HFFc6 (cell line): ENCODE data around the gene TBX18. TPM values are rescaled to one million over a fixed set of nuclear protein-coding genes. Genes with fewer than 3 reads are reported as not detected.

Experiments used
- DNase-seq: peaks from one replicate; pipeline ENCODE4 v3.0.0-alpha.2; 2018
- H3K27ac Mint-ChIP-seq: 2 replicates; pipeline ENCODE4 v1.8.0; 2020; ENCODE audit warnings: mild to moderate bottlenecking, mixed read lengths
- H3K27me3 Mint-ChIP-seq: 2 replicates; pipeline ENCODE4 v1.8.0; 2021; ENCODE audit warnings: mild to moderate bottlenecking, moderate library complexity, mixed read lengths; ENCODE audit not compliant: insufficient read depth
- H3K36me3 Mint-ChIP-seq: 2 replicates; pipeline ENCODE4 v1.8.0; 2021; ENCODE audit warnings: low read depth, mixed read lengths
- H3K4me1 Mint-ChIP-seq: 2 replicates; pipeline ENCODE4 v1.8.0; 2020; ENCODE audit warnings: low read depth, mixed read lengths
- H3K4me3 Mint-ChIP-seq: 2 replicates; pipeline ENCODE4 v1.8.0; 2020; ENCODE audit warnings: mild to moderate bottlenecking, moderate library complexity, mixed read lengths
- H3K9me3 Mint-ChIP-seq: 2 replicates; pipeline ENCODE4 v1.8.0; 2020; ENCODE audit warnings: mild to moderate bottlenecking, mixed read lengths
- CTCF ChIP-seq: fragments of 200-600 bp; sonication (generic); IDR thresholded peaks from 2 replicates; pipeline ENCODE4 v1.5.0; 2021; ENCODE audit warnings: antibody characterized with exemption, mild to moderate bottlenecking
- total RNA-seq, 6 experiments: library from RNA; stranded (reverse); fragmentation: NEBNext Ultra II Directional; extraction: Animal tissue kit (Norgen Biotek cat#: 25700); gene quantifications; 2 replicates in 1 of 6; 3 replicates in 5 of 6; pipeline ENCODE4 v1.2.3, GENCODE V29; 2021

The TBX18 gene
- total RNA-seq, 6 experiments from 2014 or later, result 19.0 to 23.8 (median 20.3) TPM

- no peak overlapping the region for H3K27ac Mint-ChIP-seq
- H3K36me3 Mint-ChIP-seq, result no peaks in the 10 kb centered on the region
- TF ChIP-seq CTCF, result no peak
- no peaks in the 10 kb centered on the region for H3K9me3 Mint-ChIP-seq
- H3K4me3 Mint-ChIP-seq, result no peak overlapping the region
- H3K27me3 Mint-ChIP-seq, result no peaks in the 10 kb centered on the region
- no peak for DNase-seq
- no peaks in the 10 kb centered on the region for H3K4me1 Mint-ChIP-seq
Measured at GRCh38 chr6:84674395-84674794, 90.0 kb downstream of the TBX18 start.

GRCh38 chr6:84671183-84671582 is 93.2 kb downstream of the TBX18 start:
- TF ChIP-seq CTCF, result no peak
- no peak overlapping the region for H3K27ac Mint-ChIP-seq
- no peaks in the 10 kb centered on the region for H3K27me3 Mint-ChIP-seq
- DNase-seq, result no peak
- H3K9me3 Mint-ChIP-seq, result no peaks in the 10 kb centered on the region
- no peaks in the 10 kb centered on the region for H3K36me3 Mint-ChIP-seq
- peaks cover 9% of the 10 kb centered on the region for H3K4me1 Mint-ChIP-seq
- H3K4me3 Mint-ChIP-seq, result no peak overlapping the region

- Mint-ChIP-seq H3K4me1 (peaks cover 9% of the 10 kb centered on the region), H3K9me3 (no peaks in the 10 kb centered on the region), H3K27ac (no peak overlapping the region), H3K36me3 (no peaks in the 10 kb centered on the region), H3K4me3 (no peak overlapping the region), H3K27me3 (no peaks in the 10 kb centered on the region)
- TF ChIP-seq CTCF, result no peak
- no peak for DNase-seq
Measured at GRCh38 chr6:84669945-84670344, 94.5 kb downstream of the TBX18 start.

- Mint-ChIP-seq H3K27ac (no peak overlapping the region), H3K9me3 (no peaks in the 10 kb centered on the region), H3K27me3 (no peaks in the 10 kb centered on the region), H3K4me3 (no peak overlapping the region), H3K36me3 (no peaks in the 10 kb centered on the region), H3K4me1 (peaks cover 9% of the 10 kb centered on the region)
- TF ChIP-seq CTCF, result no peak
- no peak for DNase-seq
Measured at GRCh38 chr6:84667252-84668213, 96.9 kb downstream of the TBX18 start.

GRCh38 chr6:84665401-84665800 is 99.0 kb downstream of the TBX18 start:
- DNase-seq, result no peak
- Mint-ChIP-seq H3K27ac (no peak overlapping the region), H3K9me3 (no peaks in the 10 kb centered on the region), H3K27me3 (no peaks in the 10 kb centered on the region), H3K4me3 (no peak overlapping the region), H3K4me1 (peaks cover 9% of the 10 kb centered on the region), H3K36me3 (no peaks in the 10 kb centered on the region)
- TF ChIP-seq CTCF, result no peak
